HG02938 (cell line): Measurements from ENCODE around the gene FXYD1.

Experiments
- ATAC-seq: cut with Tn5 transposase; IDR thresholded peaks from one replicate; pipeline ENCODE4 v1.9.1; 2021; ENCODE audit warnings: mild to moderate bottlenecking, moderate library complexity; ENCODE audit not compliant: unreplicated experiment

Gene FXYD1

GRCh38 chr19:35106898-35107541, 31.6 kb upstream of the FXYD1 start:
- no peak for ATAC-seq

GRCh38 chr19:35107545-35107944, 31.1 kb upstream of the FXYD1 start:
- ATAC-seq, result no peak

GRCh38 chr19:35108730-35109129, 29.9 kb upstream of the FXYD1 start:
- ATAC-seq, result no peak

GRCh38 chr19:35109395-35110112, 29.1 kb upstream of the FXYD1 start:
- ATAC-seq, result no peak

- ATAC-seq, result no peak
Observed at GRCh38 chr19:35110974-35111373, 27.6 kb upstream of the FXYD1 start.

GRCh38 chr19:35112995-35113688, 25.5 kb upstream of the FXYD1 start:
- ATAC-seq, result no peak

- no peak for ATAC-seq
Observed at GRCh38 chr19:35114353-35115176, 24.1 kb upstream of the FXYD1 start.

- no peak for ATAC-seq
Observed at GRCh38 chr19:35115177-35115951, 23.3 kb upstream of the FXYD1 start, which contains the start of gene FXYD3. Gene FXYD3 (plus strand): TSS chr19:35115823. CDS start chr19:35119377, 3,554 bp downstream.

GRCh38 chr19:35116072-35116801, 22.4 kb upstream of the FXYD1 start:
- ATAC-seq, result no peak

GRCh38 chr19:35117116-35117515, 21.5 kb upstream of the FXYD1 start:
- ATAC-seq, result no peak

GRCh38 chr19:35117799-35118198, 20.8 kb upstream of the FXYD1 start:
- no peak for ATAC-seq

- ATAC-seq, result no peak
Observed at GRCh38 chr19:35118268-35119020, 20.2 kb upstream of the FXYD1 start.

GRCh38 chr19:35119091-35119490, 19.5 kb upstream of the FXYD1 start:
- no peak for ATAC-seq

- no peak for ATAC-seq
Observed at GRCh38 chr19:35119578-35120155, 19.0 kb upstream of the FXYD1 start.

GRCh38 chr19:35120492-35120891, 18.1 kb upstream of the FXYD1 start:
- ATAC-seq, result no peak

- no peak for ATAC-seq
Observed at GRCh38 chr19:35120898-35121297, 17.7 kb upstream of the FXYD1 start.

- no peak for ATAC-seq
Observed at GRCh38 chr19:35122687-35123551, 15.7 kb upstream of the FXYD1 start.

GRCh38 chr19:35123573-35123972, 15.1 kb upstream of the FXYD1 start:
- no peak for ATAC-seq
